Measurements from ENCODE around the gene BOK.

DNA sequence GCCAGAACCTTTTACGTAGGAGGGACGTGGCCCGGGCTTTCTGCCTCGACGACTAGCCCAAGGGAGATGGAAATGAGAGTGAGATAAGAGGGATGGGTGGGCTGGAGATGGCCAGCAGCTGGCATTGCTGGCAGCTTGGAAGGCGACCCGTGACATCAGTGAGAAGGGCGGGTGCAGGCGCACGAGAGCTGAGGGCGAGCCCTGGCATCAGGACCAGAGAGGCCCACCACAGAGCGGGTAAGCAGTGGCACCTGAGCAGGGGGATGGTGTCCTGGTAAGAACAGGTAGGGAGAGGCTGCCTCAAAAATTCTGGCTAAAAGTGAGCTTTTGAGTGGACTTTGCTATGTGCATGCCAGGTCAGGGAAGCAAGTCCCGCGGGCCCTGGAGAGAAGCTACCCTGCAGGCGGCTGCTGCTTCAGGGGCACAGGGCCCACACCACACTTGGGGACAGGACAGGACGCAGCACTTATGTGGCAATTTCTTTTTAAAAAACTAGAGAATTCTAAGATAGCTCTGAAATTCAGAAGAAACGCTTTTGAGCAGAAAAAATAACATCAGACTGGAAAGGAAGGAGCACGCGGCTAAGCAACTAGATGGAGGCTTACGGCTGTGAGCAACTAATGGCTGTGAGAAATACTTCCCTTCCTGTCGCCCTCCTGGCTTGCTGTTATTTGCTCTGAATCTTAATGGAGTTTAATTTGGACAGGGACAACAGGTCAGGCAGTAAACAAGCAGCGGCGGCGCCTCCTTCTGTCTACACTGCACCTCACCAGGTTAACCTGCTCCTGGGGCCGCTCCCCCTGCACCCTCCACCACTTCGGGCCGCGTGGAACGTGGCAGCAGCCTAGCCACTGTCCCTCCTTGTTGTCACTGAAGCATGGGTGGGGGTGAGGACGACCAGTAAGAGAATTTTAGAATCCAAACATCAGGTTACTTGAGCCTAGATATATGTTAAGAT is 57.9 kb downstream of the BOK start:
- TF ChIP-seq HDAC2 (IDR thresholded peaks at IDR 0.05) (no peak), SRF (IDR thresholded peaks at IDR 0.05; ENCODE audit: low read depth in 2 of 2, low read length in 2 of 2) (no peak), BHLHE40 (IDR thresholded peaks at IDR 0.05; ENCODE audit: borderline replicate concordance in 1 of 2, low read depth in 2 of 2, low read length in 1 of 2) (no peak), POLR2A (IDR thresholded peaks at IDR 0.05; ENCODE audit: low read depth, low read length) (no peak)
- TF ChIP-seq, protein P1, sequence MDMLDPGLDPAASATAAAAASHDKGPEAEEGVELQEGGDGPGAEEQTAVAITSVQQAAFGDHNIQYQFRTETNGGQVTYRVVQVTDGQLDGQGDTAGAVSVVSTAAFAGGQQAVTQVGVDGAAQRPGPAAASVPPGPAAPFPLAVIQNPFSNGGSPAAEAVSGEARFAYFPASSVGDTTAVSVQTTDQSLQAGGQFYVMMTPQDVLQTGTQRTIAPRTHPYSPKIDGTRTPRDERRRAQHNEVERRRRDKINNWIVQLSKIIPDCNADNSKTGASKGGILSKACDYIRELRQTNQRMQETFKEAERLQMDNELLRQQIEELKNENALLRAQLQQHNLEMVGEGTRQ (IDR thresholded peaks at IDR 0.05; ENCODE audit: borderline replicate concordance, low read depth, low read length): no peak
- TF ChIP-seq, protein P2, sequence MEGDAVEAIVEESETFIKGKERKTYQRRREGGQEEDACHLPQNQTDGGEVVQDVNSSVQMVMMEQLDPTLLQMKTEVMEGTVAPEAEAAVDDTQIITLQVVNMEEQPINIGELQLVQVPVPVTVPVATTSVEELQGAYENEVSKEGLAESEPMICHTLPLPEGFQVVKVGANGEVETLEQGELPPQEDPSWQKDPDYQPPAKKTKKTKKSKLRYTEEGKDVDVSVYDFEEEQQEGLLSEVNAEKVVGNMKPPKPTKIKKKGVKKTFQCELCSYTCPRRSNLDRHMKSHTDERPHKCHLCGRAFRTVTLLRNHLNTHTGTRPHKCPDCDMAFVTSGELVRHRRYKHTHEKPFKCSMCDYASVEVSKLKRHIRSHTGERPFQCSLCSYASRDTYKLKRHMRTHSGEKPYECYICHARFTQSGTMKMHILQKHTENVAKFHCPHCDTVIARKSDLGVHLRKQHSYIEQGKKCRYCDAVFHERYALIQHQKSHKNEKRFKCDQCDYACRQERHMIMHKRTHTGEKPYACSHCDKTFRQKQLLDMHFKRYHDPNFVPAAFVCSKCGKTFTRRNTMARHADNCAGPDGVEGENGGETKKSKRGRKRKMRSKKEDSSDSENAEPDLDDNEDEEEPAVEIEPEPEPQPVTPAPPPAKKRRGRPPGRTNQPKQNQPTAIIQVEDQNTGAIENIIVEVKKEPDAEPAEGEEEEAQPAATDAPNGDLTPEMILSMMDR (IDR thresholded peaks at IDR 0.05 in 2 of 3, conservative IDR thresholded peaks at IDR 0.05 in 1 of 3; ENCODE audit: control insufficient read depth in 2 of 3, extremely low read depth in 1 of 3, insufficient read depth in 1 of 3, low read depth in 3 of 3, low read length in 3 of 3): no peak

Measured in GM12878 (cell line).